22Rv1 (cell line): ENCODE results near the gene ARAP1.

Experiments
- H3K27ac ChIP-seq: fragments of 450-650 bp; 2 replicates; pipeline ENCODE4 v1.5.1; 2017
- ZFX ChIP-seq: fragments of 450-650 bp; IDR thresholded peaks from 2 replicates; pipeline ENCODE4 v1.6.1; 2017; ENCODE audit warnings: antibody characterized with exemption, borderline replicate concordance
- TF ChIP-seq, protein P1 (sequence below): fragments of 450-650 bp; IDR thresholded peaks from 2 replicates; pipeline ENCODE4 v1.5.1; 2017; ENCODE audit warnings: mild to moderate bottlenecking

Gene ARAP1

DNA sequence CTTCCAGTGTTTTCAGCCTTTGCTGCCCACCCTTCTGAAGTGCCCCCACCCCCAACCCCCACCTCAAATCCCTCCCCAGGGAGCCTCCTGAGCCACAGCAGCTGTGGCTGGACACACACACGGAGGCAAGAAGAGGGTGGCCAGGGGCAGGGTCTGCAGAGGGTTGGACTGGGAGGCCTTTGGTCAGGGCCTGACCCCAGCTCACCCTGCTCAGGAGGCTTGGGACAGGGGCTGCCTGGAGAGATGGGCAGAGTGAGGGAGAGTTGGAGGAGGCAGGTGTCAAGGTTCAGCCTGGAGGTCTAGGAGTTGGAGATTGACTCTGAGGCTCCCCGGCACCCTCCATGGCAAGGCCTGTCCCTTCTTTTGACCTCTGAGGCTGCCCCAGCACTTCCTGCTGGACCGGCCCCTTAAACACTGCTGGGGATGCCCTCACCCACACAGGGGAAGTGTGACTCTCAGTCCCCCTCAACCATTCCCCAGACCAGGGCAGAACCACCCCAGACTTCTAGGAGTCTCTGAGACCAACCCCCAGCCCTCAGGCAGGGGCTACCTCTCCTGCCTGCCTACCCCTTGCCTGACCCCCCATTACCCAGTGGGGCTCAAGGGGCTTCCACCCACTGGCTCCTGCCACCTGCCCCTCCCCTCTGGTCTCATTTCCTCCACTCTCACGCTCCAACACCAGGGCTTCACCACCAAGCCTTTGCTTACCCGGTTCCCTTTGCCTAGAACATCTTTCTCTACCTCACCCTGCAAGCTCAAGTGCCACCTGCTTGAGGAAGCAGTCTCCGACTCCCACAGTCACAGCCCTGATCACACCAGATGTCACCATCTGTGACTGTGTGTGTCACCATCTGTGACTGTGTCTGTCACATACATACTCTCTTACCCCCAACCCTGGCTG, 8.6 kb downstream of the ARAP1 start:
- no peak overlapping the region for H3K27ac ChIP-seq
- TF ChIP-seq ZFX, result no peak
- TF ChIP-seq, protein P1, sequence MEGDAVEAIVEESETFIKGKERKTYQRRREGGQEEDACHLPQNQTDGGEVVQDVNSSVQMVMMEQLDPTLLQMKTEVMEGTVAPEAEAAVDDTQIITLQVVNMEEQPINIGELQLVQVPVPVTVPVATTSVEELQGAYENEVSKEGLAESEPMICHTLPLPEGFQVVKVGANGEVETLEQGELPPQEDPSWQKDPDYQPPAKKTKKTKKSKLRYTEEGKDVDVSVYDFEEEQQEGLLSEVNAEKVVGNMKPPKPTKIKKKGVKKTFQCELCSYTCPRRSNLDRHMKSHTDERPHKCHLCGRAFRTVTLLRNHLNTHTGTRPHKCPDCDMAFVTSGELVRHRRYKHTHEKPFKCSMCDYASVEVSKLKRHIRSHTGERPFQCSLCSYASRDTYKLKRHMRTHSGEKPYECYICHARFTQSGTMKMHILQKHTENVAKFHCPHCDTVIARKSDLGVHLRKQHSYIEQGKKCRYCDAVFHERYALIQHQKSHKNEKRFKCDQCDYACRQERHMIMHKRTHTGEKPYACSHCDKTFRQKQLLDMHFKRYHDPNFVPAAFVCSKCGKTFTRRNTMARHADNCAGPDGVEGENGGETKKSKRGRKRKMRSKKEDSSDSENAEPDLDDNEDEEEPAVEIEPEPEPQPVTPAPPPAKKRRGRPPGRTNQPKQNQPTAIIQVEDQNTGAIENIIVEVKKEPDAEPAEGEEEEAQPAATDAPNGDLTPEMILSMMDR, result no peak

DNA sequence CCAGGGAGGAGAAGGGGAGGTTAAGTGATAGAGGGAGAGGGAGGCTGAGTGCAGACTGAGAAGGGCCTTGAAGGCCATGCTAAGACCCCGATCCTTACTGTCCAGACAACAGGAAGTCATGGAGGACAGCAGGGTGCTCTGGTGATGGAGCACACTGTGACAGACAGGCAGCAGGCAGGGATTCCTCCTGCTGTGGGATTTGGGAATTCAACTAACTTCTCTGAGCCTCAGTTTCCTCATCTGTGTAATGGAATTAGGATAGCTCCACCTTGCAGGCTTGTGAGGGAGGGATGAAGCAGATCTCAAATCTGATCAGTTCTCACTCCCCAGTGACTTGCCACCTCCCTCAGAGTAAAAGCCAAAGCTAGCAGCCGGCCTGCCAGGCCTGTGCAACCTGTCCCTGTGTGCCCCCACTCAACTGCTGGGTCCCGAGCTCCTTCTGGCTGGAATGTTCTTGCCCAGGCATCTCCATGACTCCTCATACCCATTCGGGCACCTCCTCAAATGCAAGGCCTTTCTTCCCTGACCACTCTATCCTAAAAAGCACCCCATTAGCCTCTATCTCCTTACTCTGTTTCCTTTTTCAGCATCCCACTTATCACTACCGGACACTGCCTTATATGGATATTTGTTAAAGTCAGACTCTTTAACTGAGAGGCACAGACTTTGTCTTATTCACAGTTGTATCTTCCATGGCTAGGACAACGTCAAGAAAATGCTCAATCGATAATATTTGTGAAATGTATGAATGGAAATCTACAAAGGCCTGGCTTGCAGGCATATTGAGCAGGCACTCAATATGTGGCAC, 9.5 kb downstream of the ARAP1 start:
- no peak for TF ChIP-seq ZFX
- TF ChIP-seq, protein P1, result no peak
- H3K27ac ChIP-seq, result no peak overlapping the region

DNA sequence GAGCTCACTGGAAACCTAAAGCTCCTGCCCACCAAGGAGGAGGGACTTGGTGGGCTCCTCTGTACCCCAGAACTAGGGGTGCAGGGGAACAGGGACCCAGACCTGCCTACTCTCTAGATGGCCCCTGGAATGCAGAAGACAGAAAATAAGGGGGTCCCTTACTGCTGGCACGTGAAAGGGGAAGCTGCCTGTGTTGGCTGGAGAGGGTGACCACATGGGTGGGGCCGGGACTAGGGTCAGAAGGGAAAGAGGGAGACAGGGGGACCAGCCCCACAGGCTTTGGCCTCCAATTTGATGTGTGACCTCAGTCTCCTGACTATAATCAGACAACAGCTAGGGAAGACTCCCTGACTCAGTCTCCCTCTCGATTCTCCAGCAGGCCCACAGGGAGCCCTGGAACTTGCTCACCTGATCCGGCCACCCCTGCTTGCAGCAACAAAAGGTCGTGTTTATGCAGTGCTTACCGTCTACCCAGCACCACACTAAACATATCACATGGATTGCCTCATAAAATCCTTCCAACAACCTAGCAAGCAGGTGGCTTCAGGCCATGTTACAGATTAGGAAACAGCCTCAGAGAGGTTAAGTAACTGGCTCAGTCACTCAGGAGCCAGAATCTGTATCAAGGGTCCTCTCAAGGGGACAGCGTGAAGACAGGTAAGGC, 10.2 kb downstream of the ARAP1 start:
- TF ChIP-seq, protein P1, result no peak
- TF ChIP-seq ZFX, result no peak

DNA sequence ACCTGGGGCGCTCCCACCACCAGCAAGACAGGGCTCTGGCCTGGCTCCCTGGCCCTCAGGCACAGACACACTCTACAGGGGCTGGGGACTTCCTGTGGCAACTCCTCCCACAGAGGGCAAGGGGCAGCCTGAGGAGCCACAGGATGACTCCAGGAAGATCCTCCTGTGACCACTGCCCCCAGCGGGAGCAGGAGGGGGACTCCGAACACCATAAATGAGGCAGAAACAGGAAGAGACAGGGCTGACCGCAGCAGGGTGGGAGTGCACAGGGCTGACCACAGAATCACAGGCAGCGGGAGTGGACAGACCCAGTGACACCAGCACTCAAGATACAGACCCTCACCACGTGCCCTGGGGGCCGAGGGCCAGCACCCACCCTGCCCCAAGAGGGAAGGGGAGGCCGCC, 10.8 kb downstream of the ARAP1 start:
- TF ChIP-seq, protein P1, result no peak
- no peak for TF ChIP-seq ZFX
- no peak overlapping the region for H3K27ac ChIP-seq

More for the DNA sequence above, 10.2 kb downstream of the ARAP1 start:
- H3K27ac ChIP-seq, result no peak overlapping the region

DNA sequence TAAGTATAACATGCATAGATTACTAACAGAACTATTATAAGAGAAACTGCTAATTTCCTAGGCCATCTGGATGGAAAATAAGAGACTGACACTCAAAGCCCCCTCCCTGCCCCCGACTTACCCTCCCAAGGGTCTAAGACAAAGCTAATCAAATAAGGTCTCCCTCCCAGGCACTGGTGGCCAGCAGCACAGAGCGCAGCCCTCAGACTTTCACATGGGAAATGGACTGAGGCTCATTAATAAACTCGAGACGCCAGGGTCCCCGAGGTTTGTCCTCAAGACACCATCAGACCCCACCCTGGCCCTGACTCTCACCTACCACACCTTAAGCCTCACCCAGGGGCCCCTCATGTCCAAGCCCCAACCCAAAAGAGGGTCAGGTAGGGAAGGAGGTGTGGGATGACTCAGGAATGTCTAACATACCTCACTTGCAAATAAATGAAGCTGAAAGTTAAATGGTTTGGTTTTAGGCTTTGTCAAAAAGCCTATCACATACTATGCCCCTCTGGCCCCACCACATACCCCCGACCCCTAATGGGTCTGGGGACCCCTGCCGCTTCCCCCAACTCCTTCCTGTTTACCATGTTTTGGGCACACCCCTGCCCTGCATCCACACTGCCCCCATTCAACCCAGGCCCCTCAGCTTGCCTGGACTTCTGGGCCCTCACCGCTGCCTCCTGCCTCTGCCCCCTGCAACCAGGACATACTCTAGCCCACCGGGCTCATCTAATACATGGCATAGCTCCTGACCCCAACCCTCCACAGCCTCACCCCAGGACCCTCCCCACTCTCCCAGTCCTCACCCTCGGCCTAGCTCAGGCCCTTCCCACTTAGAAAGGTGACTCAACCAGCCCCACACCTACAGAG, 11.4 kb downstream of the ARAP1 start:
- H3K27ac ChIP-seq, result no peak overlapping the region
- TF ChIP-seq, protein P1, result no peak
- TF ChIP-seq ZFX, result no peak

DNA sequence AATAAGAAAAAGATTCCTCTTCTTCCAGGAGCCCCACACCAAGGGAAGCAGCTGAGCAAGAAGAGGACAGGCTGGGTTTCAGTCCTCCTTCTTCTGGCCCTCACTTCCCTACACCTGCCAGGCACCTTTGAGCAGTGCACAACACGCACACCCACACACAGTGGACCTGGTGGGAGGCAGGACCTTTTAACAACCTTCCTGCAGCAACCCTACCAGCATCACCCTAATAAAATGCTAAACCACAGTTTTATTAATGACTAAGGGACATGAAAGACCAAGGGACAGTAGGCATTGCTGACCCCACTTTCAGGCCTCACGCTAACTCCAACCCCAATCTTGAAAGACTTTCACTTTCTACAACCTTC, 12.2 kb downstream of the ARAP1 start:
- H3K27ac ChIP-seq, result no peak overlapping the region
- no peak for TF ChIP-seq ZFX
- TF ChIP-seq, protein P1, result no peak
